Spleen (tissue), 7 donors: ENCODE results near the gene TTLL5.

Experiments
- CTCF ChIP-seq, 11 experiments: fragments of 200-600 bp in 7 of 11; fragments of 450-650 bp in 4 of 11; sonication (generic) in 4 of 11; IDR thresholded peaks in 8 of 11; conservative IDR thresholded peaks in 3 of 11; 1 replicate in 7 of 11; 2 replicates in 4 of 11; pipeline versions ENCODE4 v1.4.0 to v1.8.0; 2016 to 2021; ENCODE audit warnings: antibody characterized with exemption in 11 of 11, inconsistent platforms in 4 of 11, mild to moderate bottlenecking in 1 of 11
- POLR2A ChIP-seq, 3 donors: fragments of 450-650 bp; IDR thresholded peaks; one replicate each; pipeline ENCODE4 v1.5.1; 2017; ENCODE audit warnings: antibody characterized with exemption in 3 of 3, mild to moderate bottlenecking in 1 of 3
- POLR2AphosphoS5 ChIP-seq, 3 donors: sonication (generic); formaldehyde crosslinking; IDR thresholded peaks; one replicate each; pipeline ENCODE4 v1.5.1; 2017; ENCODE audit warnings: antibody characterized with exemption in 3 of 3
- donor health status: DM: no; HTN: no; CAD: no; lungs with moderate emphysema.
- donor health status: DM: no; HTN: no; CAD: no.
- donor health status: DM: no; HTN: no; CAD: no.

GRCh38 chr14:75685910-75686309 lies 24.9 kb downstream of the TTLL5 start:
- TF ChIP-seq CTCF (IDR thresholded peaks at IDR 0.05 in 8 of 11, conservative IDR thresholded peaks at IDR 0.05 in 3 of 11) (no peak), POLR2AphosphoS5 (IDR thresholded peaks at IDR 0.05) (no peak), POLR2A (IDR thresholded peaks at IDR 0.05) (no peak)
